ENCODE data around the gene TEX36.
"Not testable (repeated sequence)": the region's sequence is repeated elsewhere in the genome, so short reads cannot be mapped to it uniquely, and the experiment has no call there.

Gene TEX36

GRCh38 chr10:125692196-125692595 is 9.2 kb upstream of the TEX36 start:
- DNase-seq (ENCODE audit: low read depth) = no peak

GRCh38 chr10:125691160-125691981 is 8.4 kb upstream of the TEX36 start:
- DNase-seq (ENCODE audit: low read depth) = no peak

- DNase-seq (ENCODE audit: low read depth) = no peak
Observed at GRCh38 chr10:125689955-125690569, 7.1 kb upstream of the TEX36 start.

GRCh38 chr10:125687507-125688185 is 4.7 kb upstream of the TEX36 start:
- DNase-seq (ENCODE audit: low read depth) = no peak

- no peak for DNase-seq (ENCODE audit: low read depth)
Observed at GRCh38 chr10:125684581-125684980, 1.6 kb upstream of the TEX36 start.

GRCh38 chr10:125683821-125684220 is 858 bp upstream of the TEX36 start:
- DNase-seq (ENCODE audit: low read depth) = no peak

GRCh38 chr10:125679436-125679835 is 3.5 kb downstream of the TEX36 start:
- no peak for DNase-seq (ENCODE audit: low read depth)

GRCh38 chr10:125672884-125673283 is 10.1 kb downstream of the TEX36 start:
- no peak for DNase-seq (ENCODE audit: low read depth)

- no peak for DNase-seq (ENCODE audit: low read depth)
Observed at GRCh38 chr10:125662584-125662983, 20.4 kb downstream of the TEX36 start.

GRCh38 chr10:125661941-125662515 is 20.9 kb downstream of the TEX36 start:
- no peak for DNase-seq (ENCODE audit: low read depth)

GRCh38 chr10:125661431-125661940 is 21.5 kb downstream of the TEX36 start:
- no peak for DNase-seq (ENCODE audit: low read depth)

- DNase-seq (ENCODE audit: low read depth) = no peak
Observed at GRCh38 chr10:125659071-125659470, 23.9 kb downstream of the TEX36 start.

- no peak for DNase-seq (ENCODE audit: low read depth)
Observed at GRCh38 chr10:125656523-125656922, 26.4 kb downstream of the TEX36 start.

GRCh38 chr10:125653113-125653512 is 29.9 kb downstream of the TEX36 start:
- not testable (repeated sequence) for DNase-seq (ENCODE audit: low read depth)

- DNase-seq (ENCODE audit: low read depth) = no peak
Observed at GRCh38 chr10:125646311-125646710, 36.7 kb downstream of the TEX36 start.

- no peak for DNase-seq (ENCODE audit: low read depth)
Observed at GRCh38 chr10:125641398-125641797, 41.6 kb downstream of the TEX36 start.

GRCh38 chr10:125640653-125641052 is 42.3 kb downstream of the TEX36 start:
- DNase-seq (ENCODE audit: low read depth) = no peak

GRCh38 chr10:125639846-125640245 is 43.1 kb downstream of the TEX36 start:
- no peak for DNase-seq (ENCODE audit: low read depth)

- DNase-seq (ENCODE audit: low read depth) = no peak
Observed at GRCh38 chr10:125638555-125638954, 44.4 kb downstream of the TEX36 start.

- no peak for DNase-seq (ENCODE audit: low read depth)
Observed at GRCh38 chr10:125637496-125637895, 45.5 kb downstream of the TEX36 start.

- no peak for DNase-seq (ENCODE audit: low read depth)
Observed at GRCh38 chr10:125634606-125635005, 48.4 kb downstream of the TEX36 start.

GRCh38 chr10:125633517-125633999 is 49.4 kb downstream of the TEX36 start:
- DNase-seq (ENCODE audit: low read depth) = no peak

All from activated gamma-delta T cell treated with anti-CD3 and anti-CD28 coated beads, Interleukin-2, amount 50 U/mL, for 16 hours (primary cell).